ENCODE results near the gene PHC1.
"Not testable (repeated sequence)": the region's sequence is repeated elsewhere in the genome, so short reads cannot be mapped to it uniquely, and the experiment has no call there.

The PHC1 gene

GRCh38 chr12:8909752-8910151 lies 4.6 kb upstream of the PHC1 start:
- no peak for DNase-seq (ENCODE audit: low read depth in 1 of 2, low spot score in 1 of 2)

- DNase-seq (ENCODE audit: low read depth in 1 of 2, low spot score in 1 of 2) = no peak
Measured at GRCh38 chr12:8911606-8912268, 2.6 kb upstream of the PHC1 start.

- no peak for DNase-seq (ENCODE audit: low read depth in 1 of 2, low spot score in 1 of 2)
Measured at GRCh38 chr12:8912914-8913313, 1.4 kb upstream of the PHC1 start.

- no peak for DNase-seq (ENCODE audit: low read depth in 1 of 2, low spot score in 1 of 2)
Measured at GRCh38 chr12:8913702-8914032, 642 bp upstream of the PHC1 start.

GRCh38 chr12:8914716-8915526 lies 612 bp downstream of the PHC1 start:
- DNase-seq (ENCODE audit: low read depth in 1 of 2, low spot score in 1 of 2) = peak; percentile 32

GRCh38 chr12:8916154-8916553 lies 1.8 kb downstream of the PHC1 start:
- DNase-seq (ENCODE audit: low read depth in 1 of 2, low spot score in 1 of 2) = no peak

GRCh38 chr12:8917031-8917430 lies 2.7 kb downstream of the PHC1 start:
- no peak for DNase-seq (ENCODE audit: low read depth in 1 of 2, low spot score in 1 of 2)

- no peak for DNase-seq (ENCODE audit: low read depth in 1 of 2, low spot score in 1 of 2)
Measured at GRCh38 chr12:8917751-8918150, 3.4 kb downstream of the PHC1 start.

- DNase-seq (ENCODE audit: low read depth in 1 of 2, low spot score in 1 of 2) = not testable (repeated sequence)
Measured at GRCh38 chr12:8919643-8920042, 5.3 kb downstream of the PHC1 start.

GRCh38 chr12:8922544-8922943 lies 8.2 kb downstream of the PHC1 start:
- DNase-seq (ENCODE audit: low read depth in 1 of 2, low spot score in 1 of 2) = no peak

GRCh38 chr12:8930655-8931323 lies 16.5 kb downstream of the PHC1 start:
- DNase-seq (ENCODE audit: low read depth in 1 of 2, low spot score in 1 of 2) = not testable (repeated sequence)

- not testable (repeated sequence) for DNase-seq (ENCODE audit: low read depth in 1 of 2, low spot score in 1 of 2)
Measured at GRCh38 chr12:8932464-8932863, 18.2 kb downstream of the PHC1 start.

GRCh38 chr12:8934080-8934479 lies 19.8 kb downstream of the PHC1 start:
- DNase-seq (ENCODE audit: low read depth in 1 of 2, low spot score in 1 of 2) = not testable (repeated sequence)

GRCh38 chr12:8936735-8937134 lies 22.4 kb downstream of the PHC1 start:
- DNase-seq (ENCODE audit: low read depth in 1 of 2, low spot score in 1 of 2) = no peak

- DNase-seq (ENCODE audit: low read depth in 1 of 2, low spot score in 1 of 2) = not testable (repeated sequence)
Measured at GRCh38 chr12:8937842-8938442, 23.6 kb downstream of the PHC1 start.

GRCh38 chr12:8941691-8942478 lies 27.6 kb downstream of the PHC1 start:
- no peak for DNase-seq (ENCODE audit: low read depth in 1 of 2, low spot score in 1 of 2)

- DNase-seq (ENCODE audit: low read depth in 1 of 2, low spot score in 1 of 2) = no peak
Measured at GRCh38 chr12:8943565-8944186, 29.4 kb downstream of the PHC1 start.

- DNase-seq (ENCODE audit: low read depth in 1 of 2, low spot score in 1 of 2) = no peak
Measured at GRCh38 chr12:8946733-8947132, 32.4 kb downstream of the PHC1 start.

GRCh38 chr12:8947737-8948136 lies 33.4 kb downstream of the PHC1 start:
- DNase-seq (ENCODE audit: low read depth in 1 of 2, low spot score in 1 of 2) = no peak

GRCh38 chr12:8948701-8949341 lies 34.5 kb downstream of the PHC1 start:
- no peak for DNase-seq (ENCODE audit: low read depth in 1 of 2, low spot score in 1 of 2)

Data from activated CD4-positive, alpha-beta T cell treated with anti-CD3 and anti-CD28 coated beads, Interleukin-2, amount 50 U/mL, for 24 hours (primary cell).